Spleen (tissue), 11 donors: ENCODE data around the gene LY6G6F. TPM values are rescaled to one million over a fixed set of nuclear protein-coding genes. Genes with fewer than 3 reads are reported as not detected.
A peak's percentile ranks its signal among the peaks of the same experiment; 100 is the strongest.

Source experiments
- DNase-seq: peaks from one replicate; pipeline ENCODE4 v3.0.0-alpha.2; 2020
- H3K27ac ChIP-seq, 8 donors: fragments of 200-600 bp; sonication (generic) in 7 of 8; 1 replicate in 4 of 8; 2 replicates in 4 of 8; pipeline versions ENCODE4 v1.5.0 to v1.8.0; 2016 to 2021; ENCODE audit warnings: inconsistent platforms in 4 of 8, mild to moderate bottlenecking in 4 of 8, moderate library complexity in 1 of 8
- H3K27me3 ChIP-seq, 7 donors: fragments of 200-600 bp; sonication (generic) in 6 of 7; replicated peaks in 1 of 7; 1 replicate in 4 of 7; 2 replicates in 3 of 7; pipeline versions ENCODE4 v1.5.0 to v1.8.0; 2016 to 2021; ENCODE audit warnings: inconsistent platforms in 3 of 7, mild to moderate bottlenecking in 1 of 7
- H3K36me3 ChIP-seq, 6 donors: fragments of 200-600 bp; sonication (generic) in 5 of 6; 1 replicate in 4 of 6; 2 replicates in 2 of 6; pipeline versions ENCODE4 v1.5.0 to v1.8.0; 2016 to 2021; ENCODE audit warnings: inconsistent platforms in 2 of 6
- H3K4me1 ChIP-seq, 6 donors: fragments of 200-600 bp; sonication (generic) in 5 of 6; 1 replicate in 3 of 6; 2 replicates in 3 of 6; pipeline versions ENCODE4 v1.5.0 to v1.8.0; 2016 to 2021; ENCODE audit warnings: inconsistent platforms in 3 of 6
- H3K4me3 ChIP-seq, 8 donors: fragments of 200-600 bp; sonication (generic) in 7 of 8; 1 replicate in 4 of 8; 2 replicates in 4 of 8; pipeline versions ENCODE4 v1.5.0 to v1.8.0; 2016 to 2021; ENCODE audit warnings: inconsistent platforms in 4 of 8, mild to moderate bottlenecking in 4 of 8, moderate library complexity in 2 of 8
- H3K9me3 ChIP-seq, 8 donors: fragments of 200-600 bp; sonication (generic) in 7 of 8; 1 replicate in 4 of 8; 2 replicates in 4 of 8; pipeline versions ENCODE4 v1.5.0 to v1.8.0; 2016 to 2021; ENCODE audit warnings: inconsistent platforms in 4 of 8
- POLR2A ChIP-seq, 3 donors: fragments of 450-650 bp; IDR thresholded peaks; one replicate each; pipeline ENCODE4 v1.5.1; 2017; ENCODE audit warnings: antibody characterized with exemption in 3 of 3, mild to moderate bottlenecking in 1 of 3
- POLR2AphosphoS5 ChIP-seq, 3 donors: sonication (generic); formaldehyde crosslinking; IDR thresholded peaks; one replicate each; pipeline ENCODE4 v1.5.1; 2017; ENCODE audit warnings: antibody characterized with exemption in 3 of 3
- WGBS, 5 donors: extraction: QIAGEN DNeasy Blood & Tissue Kit in 3 of 5; methylation state at CpG; one replicate each; pipeline versions ENCODE4 v1.1.5 to v1.1.7; 2013 to 2018; 5-methylcytosine and 5-hydroxymethylcytosine counted together
- intact Hi-C: fragments of 100-400 bp; cut with DNase I; formaldehyde crosslinking; loops from one replicate; pipeline ENCODE4 v1.15.0; 2023; ENCODE audit warnings: low total_unique reads
- polyA plus RNA-seq, 3 donors: library from polyadenylated mRNA; stranded (reverse); fragments of 200-250 nt; gene quantifications; one replicate each; pipeline ENCODE4 v1.2.1, GENCODE V29; 2013
- total RNA-seq, 7 donors: library from RNA; depleted of rRNA in 3 of 7; stranded (reverse); fragments of >200 nt in 3 of 7; fragmentation: NEBNext Ultra II Directional in 4 of 7; extraction: Animal tissue kit (Norgen Biotek cat#: 25700) in 4 of 7; gene quantifications; one replicate each; pipeline versions ENCODE4 v1.1.0 to v1.2.1, GENCODE V29; 2016 to 2021
- TF ChIP-seq, protein P1 (sequence below), 11 experiments: fragments of 200-600 bp in 7 of 11; fragments of 450-650 bp in 4 of 11; sonication (generic) in 4 of 11; IDR thresholded peaks in 8 of 11; conservative IDR thresholded peaks in 3 of 11; 1 replicate in 7 of 11; 2 replicates in 4 of 11; pipeline versions ENCODE4 v1.4.0 to v1.8.0; 2016 to 2021; ENCODE audit warnings: antibody characterized with exemption in 11 of 11, inconsistent platforms in 4 of 11, mild to moderate bottlenecking in 1 of 11
- donor health status: healthy with polysubstance abuse.
- donor health status: DM: no; HTN: no; CAD: no; lungs with moderate emphysema.
- donor health status: DM: no; HTN: no; CAD: no.
- donor health status: Bipolar disorder and iron deficiency.
- donor health status: healthy.
- donor health status: DM: no; HTN: no; CAD: no.
- donor health status: DM: yes; HTN: yes; CAD: no.

The LY6G6F gene
- total and polyA plus RNA-seq, 10 donors: 0.11 to 4.9 (median 1.7) TPM

DNA sequence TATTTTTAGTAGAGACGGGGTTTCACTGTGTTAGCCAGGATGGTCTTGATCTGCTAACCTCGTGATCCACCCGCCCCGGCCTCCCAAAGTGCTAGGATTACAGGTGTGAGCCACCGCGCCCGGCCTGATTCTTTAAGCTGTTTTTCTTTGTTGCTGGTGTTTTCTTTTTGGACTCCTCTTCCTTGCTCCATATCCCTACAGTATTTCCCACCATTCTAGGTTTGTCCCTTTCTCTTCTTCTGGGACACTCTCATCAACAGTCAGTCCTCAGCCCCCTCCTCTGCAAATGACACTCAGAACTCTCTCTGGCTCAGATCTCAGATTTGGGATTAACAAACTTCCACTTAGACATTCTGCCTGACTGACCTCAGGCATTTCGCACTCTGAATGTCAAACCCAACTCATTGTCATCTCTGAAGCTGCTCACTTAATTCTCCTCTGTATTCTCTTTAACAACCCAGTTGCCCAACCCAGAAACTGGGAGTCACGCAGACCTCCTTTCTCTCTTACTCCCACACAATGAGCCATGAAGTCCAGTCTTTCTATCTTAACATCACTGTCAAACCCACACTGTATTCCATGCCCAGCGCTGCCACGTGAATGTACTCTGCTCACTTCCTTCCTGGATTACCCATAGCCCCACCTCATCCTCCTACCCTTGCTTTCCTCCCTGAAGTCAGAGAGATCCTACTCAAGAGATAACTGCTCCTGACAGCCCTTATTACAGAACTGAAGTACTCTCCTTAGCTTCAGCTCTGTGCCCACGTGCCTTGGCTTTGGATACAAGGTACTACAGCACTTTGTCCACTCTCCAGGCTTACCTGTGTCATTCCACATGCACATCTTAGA lies 19.1 kb downstream of the LY6G6F start:
- peak overlapping the region in 5 of 8 donors; percentile 93 to 99 (median 95) for H3K27ac ChIP-seq
- H3K4me1 ChIP-seq: peaks cover 18 to 68% (median 51%) of the 10 kb centered on the region in 6 donors
- WGBS, 5 donors: 76 to 79% (median 78%) methylated on average over 12 of the region's 12 CpGs

DNA sequence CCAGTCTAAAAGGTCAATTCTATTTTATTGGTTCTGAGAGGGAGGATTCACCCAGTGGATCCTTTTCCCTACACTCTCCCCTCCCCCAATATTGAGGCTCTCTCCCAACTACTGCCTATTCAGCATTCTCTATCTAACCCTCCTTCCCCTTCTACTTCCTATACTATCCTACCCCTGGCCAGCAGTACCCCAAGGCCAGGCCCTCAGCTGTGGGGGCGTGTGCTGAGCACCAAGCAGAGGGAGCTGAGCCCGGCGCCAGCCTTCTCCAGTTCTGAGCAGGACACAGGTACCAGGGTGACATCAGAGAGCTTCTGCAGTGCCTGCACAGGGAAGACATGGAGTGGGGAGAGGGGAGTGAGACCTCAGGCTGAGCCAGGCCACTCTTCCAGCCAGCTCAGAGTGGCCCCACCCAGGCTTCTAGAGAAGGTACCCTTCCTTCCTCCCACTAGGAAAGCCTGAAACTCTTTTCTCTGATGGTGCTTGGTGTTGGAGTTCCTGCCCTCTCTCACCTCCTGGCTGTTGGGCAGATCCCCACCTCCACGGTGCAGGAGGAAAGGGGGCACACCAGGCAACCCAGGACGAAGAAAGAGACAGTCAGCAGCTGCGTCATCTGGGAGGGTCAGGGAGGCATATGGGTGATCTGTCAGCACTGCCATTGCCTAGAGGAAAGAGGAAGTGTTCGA lies 20.5 kb downstream of the LY6G6F start:
- Histone ChIP-seq H3K27me3 (no peaks in the 10 kb centered on the region), H3K27ac (peak overlapping the region; percentile 79 to 99 (median 94)), H3K36me3 (peaks cover 7 to 53% (median 20%) of the 10 kb centered on the region in 6 donors), H3K4me3 (peak overlapping the region in 3 of 8 donors; percentile 80 to 83 (median 82)), H3K4me1 (peaks cover 27 to 82% (median 65%) of the 10 kb centered on the region in 6 donors), H3K9me3 (no peaks in the 10 kb centered on the region)
- WGBS, 5 donors: 31 to 43% (median 38%) methylated on average over 7 of the region's 7 CpGs
- TF ChIP-seq, protein P1, sequence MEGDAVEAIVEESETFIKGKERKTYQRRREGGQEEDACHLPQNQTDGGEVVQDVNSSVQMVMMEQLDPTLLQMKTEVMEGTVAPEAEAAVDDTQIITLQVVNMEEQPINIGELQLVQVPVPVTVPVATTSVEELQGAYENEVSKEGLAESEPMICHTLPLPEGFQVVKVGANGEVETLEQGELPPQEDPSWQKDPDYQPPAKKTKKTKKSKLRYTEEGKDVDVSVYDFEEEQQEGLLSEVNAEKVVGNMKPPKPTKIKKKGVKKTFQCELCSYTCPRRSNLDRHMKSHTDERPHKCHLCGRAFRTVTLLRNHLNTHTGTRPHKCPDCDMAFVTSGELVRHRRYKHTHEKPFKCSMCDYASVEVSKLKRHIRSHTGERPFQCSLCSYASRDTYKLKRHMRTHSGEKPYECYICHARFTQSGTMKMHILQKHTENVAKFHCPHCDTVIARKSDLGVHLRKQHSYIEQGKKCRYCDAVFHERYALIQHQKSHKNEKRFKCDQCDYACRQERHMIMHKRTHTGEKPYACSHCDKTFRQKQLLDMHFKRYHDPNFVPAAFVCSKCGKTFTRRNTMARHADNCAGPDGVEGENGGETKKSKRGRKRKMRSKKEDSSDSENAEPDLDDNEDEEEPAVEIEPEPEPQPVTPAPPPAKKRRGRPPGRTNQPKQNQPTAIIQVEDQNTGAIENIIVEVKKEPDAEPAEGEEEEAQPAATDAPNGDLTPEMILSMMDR (IDR thresholded peaks at IDR 0.05 in 8 of 11, conservative IDR thresholded peaks at IDR 0.05 in 3 of 11): peak in 1 of 11 experiments; percentile 6
- TF ChIP-seq POLR2A (IDR thresholded peaks at IDR 0.05) (no peak), POLR2AphosphoS5 (IDR thresholded peaks at IDR 0.05) (peak in 2 of 3 donors; percentile 59 to 75)
- DNase-seq: peak; percentile 88
- intact Hi-C loops: no loop called here

More for the DNA sequence above, 19.1 kb downstream of the LY6G6F start:
- H3K9me3 ChIP-seq: no peaks in the 10 kb centered on the region
- no peaks in the 10 kb centered on the region for H3K27me3 ChIP-seq
- peak; percentile 56 for DNase-seq
- TF ChIP-seq, protein P1 (IDR thresholded peaks at IDR 0.05 in 8 of 11, conservative IDR thresholded peaks at IDR 0.05 in 3 of 11): no peak
- TF ChIP-seq POLR2AphosphoS5 (IDR thresholded peaks at IDR 0.05) (peak in 1 of 3 donors; percentile 55), POLR2A (IDR thresholded peaks at IDR 0.05) (no peak)
- H3K4me3 ChIP-seq: no peak overlapping the region
- intact Hi-C loops: no loop called here
- H3K36me3 ChIP-seq: peaks cover 1 to 38% (median 6%) of the 10 kb centered on the region in 6 donors

DNA sequence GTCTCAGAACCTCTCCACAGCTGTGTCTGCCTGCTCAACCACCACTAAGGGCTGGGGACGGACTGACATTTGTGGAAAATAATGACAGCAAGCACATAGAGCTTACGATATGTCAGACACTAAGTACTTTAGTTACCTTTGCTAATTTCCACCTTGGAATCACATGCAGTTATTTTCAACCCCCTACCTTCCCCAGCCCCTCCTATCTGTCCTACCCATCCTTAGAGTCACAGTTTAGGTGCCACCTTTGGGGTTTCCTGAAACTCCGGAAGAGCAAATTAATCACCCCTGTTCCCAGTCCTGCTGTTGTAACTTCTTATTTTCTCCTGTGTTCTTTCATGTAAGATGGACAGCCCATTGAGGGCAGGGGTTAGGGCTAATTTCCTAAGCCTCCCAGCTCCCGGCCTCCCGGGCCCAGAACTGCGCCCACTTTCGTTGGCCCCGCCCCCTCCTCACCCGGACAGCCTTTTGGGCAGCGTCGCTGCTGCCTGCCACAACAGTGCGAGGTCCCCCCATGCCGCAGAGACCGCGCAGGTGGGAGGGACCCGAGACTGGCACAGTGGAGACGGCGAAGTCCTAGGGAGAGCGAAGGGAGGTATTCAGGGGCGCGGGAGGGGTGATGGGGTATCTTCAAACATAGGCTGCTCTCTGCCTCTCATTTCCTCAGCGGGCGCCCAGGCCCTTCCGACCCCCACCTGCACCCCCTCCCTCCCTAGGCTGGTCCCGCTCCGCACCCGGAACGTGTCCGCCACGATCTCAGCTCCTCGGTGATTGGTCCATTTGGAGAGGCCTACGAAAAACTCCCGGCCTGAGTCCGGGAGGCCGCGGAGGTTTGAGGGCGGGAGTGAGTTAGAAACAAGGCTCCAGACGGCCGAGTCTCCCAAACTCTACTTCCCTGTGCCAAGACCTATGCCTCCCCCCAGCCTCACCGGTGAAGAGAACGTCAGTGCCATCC lies 21.3 kb downstream of the LY6G6F start:
- TF ChIP-seq POLR2AphosphoS5 (IDR thresholded peaks at IDR 0.05): peak; percentile 1 to 79 (median 71)
- TF ChIP-seq POLR2A (IDR thresholded peaks at IDR 0.05): no peak
- H3K9me3 ChIP-seq: no peaks in the 10 kb centered on the region
- intact Hi-C loops: no loop called here
- peaks cover 31 to 88% (median 73%) of the 10 kb centered on the region in 6 donors for H3K4me1 ChIP-seq
- peak; percentile 87 for DNase-seq
- 76 to 81% (median 77%) methylated on average over 41 of the region's 41 CpGs for WGBS, 5 donors
- peak overlapping the region in 7 of 8 donors; percentile 3 to 83 (median 79) for H3K4me3 ChIP-seq
- H3K27me3 ChIP-seq: no peaks in the 10 kb centered on the region
- H3K27ac ChIP-seq: peak overlapping the region; percentile 79 to 99 (median 94)
- H3K36me3 ChIP-seq: peaks cover 7 to 61% (median 29%) of the 10 kb centered on the region in 6 donors
